Measurements from ENCODE around the gene FMN1.

Gene FMN1

DNA sequence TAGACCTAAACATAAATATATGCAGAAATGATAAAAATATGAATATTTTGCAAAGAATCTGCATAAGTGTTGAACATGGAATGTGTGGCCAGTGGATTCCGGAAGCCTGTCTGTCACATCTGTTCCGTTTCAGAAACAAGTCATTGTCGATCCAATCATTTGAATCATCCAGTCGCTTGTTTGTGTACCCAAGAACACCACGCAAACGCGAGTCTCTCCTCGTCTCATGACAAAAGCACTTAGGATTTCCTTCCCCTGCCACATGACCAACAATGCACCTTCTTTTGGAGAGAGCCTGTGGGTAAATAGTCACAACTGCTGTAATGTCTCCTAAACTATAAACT lies 80.2 kb downstream of the FMN1 start:
- no peak for TF ChIP-seq CTCF (IDR thresholded peaks at IDR 0.05)

DNA sequence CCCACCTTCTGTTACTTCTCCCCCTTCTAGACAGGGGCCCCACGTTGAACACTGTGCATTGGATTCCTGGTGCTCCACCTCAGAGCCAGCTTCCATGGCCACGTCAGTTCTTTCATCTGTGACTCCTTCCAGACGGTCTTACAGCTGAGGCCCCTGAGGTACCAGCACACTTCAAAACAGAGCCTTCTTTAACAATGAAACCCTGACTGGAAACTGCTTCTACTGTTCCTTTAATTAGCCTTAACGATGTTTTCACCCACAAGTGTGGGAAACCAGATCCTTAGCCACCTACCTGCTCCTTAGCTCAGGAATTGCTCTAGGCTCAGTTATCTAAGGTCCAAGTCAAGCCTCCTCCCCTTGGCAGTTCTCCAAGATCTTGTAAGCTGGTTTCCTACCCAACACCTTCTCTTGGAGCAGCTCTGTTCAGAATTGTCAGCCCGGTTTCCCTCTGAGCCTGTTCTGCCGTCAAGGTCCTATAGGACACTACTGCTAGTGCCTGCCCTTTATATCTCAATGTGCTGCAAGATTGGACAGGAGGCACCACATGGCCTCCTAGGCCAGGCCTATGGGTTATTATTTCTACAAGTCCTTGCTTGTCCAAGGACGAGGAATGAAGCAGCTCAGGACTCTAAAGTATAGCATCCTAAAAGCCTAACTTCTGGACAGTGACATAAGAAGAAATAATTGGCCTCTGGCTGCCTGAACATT lies 80.7 kb downstream of the FMN1 start:
- TF ChIP-seq CTCF (IDR thresholded peaks at IDR 0.05), result no peak

DNA sequence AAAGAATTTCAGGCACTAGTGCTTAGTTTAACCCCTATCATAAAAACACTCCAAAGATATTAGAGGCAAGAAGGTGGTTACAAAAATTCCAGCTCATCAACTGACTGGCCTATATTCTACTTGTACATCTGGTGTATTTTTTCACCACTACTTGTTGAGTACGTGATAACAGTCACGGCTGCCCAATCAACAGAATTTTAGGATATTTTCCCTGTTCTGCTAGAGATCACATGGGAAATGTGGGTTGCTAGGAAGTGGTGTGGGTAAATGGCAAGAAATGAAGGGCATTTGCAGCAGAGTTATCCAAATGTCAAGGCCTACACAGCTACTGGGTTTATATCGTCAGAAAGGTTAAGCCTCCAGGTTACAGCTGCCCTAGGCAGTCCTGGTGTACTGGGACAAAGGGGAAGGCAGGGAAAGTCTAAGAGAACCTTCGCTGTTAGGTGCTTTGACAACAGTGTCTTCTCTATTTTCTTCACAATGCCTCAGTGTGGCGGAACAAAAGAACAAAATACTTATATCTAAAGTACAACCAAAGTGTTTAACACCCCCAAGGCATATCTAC lies 81.9 kb downstream of the FMN1 start:
- no peak for TF ChIP-seq CTCF (IDR thresholded peaks at IDR 0.05)

DNA sequence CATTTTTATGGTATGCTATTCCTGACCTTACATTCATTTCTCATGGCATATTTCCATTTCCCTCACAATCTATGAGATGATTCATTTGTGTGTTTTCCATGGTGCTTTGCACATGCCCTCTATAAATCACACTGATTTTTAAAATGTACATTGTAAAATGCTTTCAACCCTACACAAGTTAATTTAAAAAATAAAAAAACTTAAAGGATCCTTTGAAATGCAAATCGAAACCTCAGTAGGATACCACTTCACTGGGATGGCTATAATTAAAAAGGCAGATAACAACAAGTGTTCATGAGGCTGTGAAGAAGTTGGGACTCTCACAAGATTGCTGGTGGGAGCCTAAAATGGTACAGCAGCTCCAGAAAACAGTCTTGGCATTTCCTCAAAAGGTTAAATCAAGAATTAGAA lies 83.5 kb downstream of the FMN1 start:
- TF ChIP-seq CTCF (IDR thresholded peaks at IDR 0.05), result no peak

DNA sequence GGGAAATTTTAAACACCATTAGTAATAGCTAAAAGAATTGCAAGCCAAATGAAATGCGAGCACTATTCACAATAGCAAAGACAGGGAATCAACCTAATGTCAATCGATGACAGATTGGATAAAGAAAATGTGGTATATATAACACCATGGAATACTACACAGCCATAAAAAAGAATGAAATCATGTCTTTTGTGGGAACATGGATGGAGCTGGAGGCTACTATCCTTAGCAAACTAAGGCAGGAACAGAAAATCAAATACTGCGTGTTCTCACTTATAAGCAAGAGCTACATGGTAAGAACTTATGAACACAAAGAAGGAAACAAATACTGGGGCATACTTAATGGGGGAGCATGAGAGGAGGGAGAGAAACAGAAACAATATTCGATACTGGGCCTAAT lies 85.2 kb downstream of the FMN1 start:
- no peak for TF ChIP-seq CTCF (IDR thresholded peaks at IDR 0.05)

- TF ChIP-seq CTCF (IDR thresholded peaks at IDR 0.05), result no peak
Observed at GRCh38 chr15:33108518-33108917, 86.0 kb downstream of the FMN1 start.

- TF ChIP-seq CTCF (IDR thresholded peaks at IDR 0.05), result no peak
Observed at GRCh38 chr15:33107950-33108349, 86.6 kb downstream of the FMN1 start.

DNA sequence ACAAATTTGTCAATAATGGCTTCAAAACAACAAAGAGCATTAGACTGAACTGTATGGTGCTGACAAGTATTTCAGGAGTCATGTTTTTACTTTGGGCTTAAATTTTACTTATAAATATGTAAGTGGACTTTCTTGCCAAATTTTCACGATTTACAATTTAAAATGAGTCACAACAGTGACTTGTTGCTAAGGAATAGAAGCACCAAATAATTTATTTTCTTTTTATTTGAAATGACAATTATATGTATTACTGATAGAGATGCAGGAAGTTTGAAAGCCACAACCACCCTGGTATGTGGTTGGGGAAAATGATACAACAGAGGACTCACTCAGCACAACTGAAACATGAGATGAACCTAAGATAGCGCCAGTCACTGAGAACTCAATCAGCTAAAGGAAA lies 90.3 kb downstream of the FMN1 start:
- TF ChIP-seq CTCF (IDR thresholded peaks at IDR 0.05), result no peak
